Measurements from ENCODE around the gene ADSS1. TPM values are rescaled to one million over a fixed set of nuclear protein-coding genes. Genes with fewer than 3 reads are reported as not detected.

The ADSS1 gene
- polyA plus RNA-seq, 1 of the 3 experiments (the other 2 are of a cell fraction): 14.3 TPM

DNA sequence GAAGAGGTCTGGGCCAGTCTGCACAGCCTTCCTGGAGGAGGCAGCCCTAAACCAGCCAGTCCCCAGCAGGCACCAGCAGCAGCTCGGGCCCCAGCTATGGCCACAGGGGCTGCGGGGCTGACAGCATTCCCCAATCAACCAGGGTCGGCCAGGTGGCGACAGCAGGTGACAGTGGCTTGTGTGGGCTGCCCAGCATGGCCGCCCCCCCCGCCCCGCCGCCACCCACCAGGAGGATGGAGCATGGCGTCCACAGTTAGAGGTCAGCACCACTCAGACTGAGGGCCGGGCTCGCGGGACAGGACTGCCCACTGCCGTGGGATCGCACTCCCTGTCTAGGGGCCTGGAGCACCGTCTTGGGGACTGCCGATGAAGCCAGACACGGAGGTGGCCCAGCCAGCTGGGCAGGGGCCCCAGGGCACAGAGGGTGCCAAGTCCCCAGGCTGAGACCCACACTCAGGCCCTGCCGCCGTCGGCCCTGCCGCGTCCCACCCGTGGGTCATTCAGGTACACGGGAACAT, 56.5 kb downstream of the ADSS1 start:
- DNase-seq: no peak
- Histone ChIP-seq H3K79me2 (ENCODE audit: insufficient read depth) (peaks cover 18% of the 10 kb centered on the region), H3K36me3 (replicated peaks in 1 of 2; ENCODE audit: control insufficient read depth in 1 of 2, insufficient read depth in 2 of 2, low read length in 1 of 2) (peaks cover 4 to 41% of the 10 kb centered on the region in 2 experiments), H3K9ac (no peak overlapping the region), H2AFZ (ENCODE audit: low read depth) (no peak overlapping the region), H3K27ac (ENCODE audit: low read depth in 2 of 2, low read length in 1 of 2) (no peak overlapping the region), H3K9me3 (no peaks in the 10 kb centered on the region), H3K27me3 (ENCODE audit: insufficient read depth) (no peaks in the 10 kb centered on the region), H3F3A (replicated peaks; ENCODE audit: insufficient read depth) (no peaks in the 10 kb centered on the region), H4K20me1 (ENCODE audit: insufficient read depth) (peaks cover 54% of the 10 kb centered on the region), H3K4me2 (no peak overlapping the region), H3K4me1 (ENCODE audit: control insufficient read depth in 1 of 2, insufficient read depth in 2 of 2, low read depth in 1 of 2, low read length in 1 of 2) (no peaks in the 10 kb centered on the region), H3K4me3 (ENCODE audit: low read depth in 2 of 2, low read length in 1 of 2) (no peak overlapping the region), H3K9me2 (no peaks in the 10 kb centered on the region)
- ChIA-PET POLR2A (no interaction called here), CTCF (interaction anchor here (1.6 to 2.2 kb wide), 3 partner anchors 10 to 45 kb away, joined by 5 to 19 read pairs (median 6); no protein-coding TSS in a partner anchor)
- 100% methylated on average over 5 of the region's 24 CpGs for WGBS (ENCODE audit: low lambda C conversion rate)
- no peak for TF ChIP-seq FOXM1 (IDR thresholded peaks at IDR 0.05; ENCODE audit: low read depth)
- no peak for TF ChIP-seq JUND (IDR thresholded peaks at IDR 0.05)
- TF ChIP-seq TCF12 (IDR thresholded peaks at IDR 0.05): no peak
- no peak for TF ChIP-seq RAD21 (IDR thresholded peaks at IDR 0.05; ENCODE audit: low read length)

DNA sequence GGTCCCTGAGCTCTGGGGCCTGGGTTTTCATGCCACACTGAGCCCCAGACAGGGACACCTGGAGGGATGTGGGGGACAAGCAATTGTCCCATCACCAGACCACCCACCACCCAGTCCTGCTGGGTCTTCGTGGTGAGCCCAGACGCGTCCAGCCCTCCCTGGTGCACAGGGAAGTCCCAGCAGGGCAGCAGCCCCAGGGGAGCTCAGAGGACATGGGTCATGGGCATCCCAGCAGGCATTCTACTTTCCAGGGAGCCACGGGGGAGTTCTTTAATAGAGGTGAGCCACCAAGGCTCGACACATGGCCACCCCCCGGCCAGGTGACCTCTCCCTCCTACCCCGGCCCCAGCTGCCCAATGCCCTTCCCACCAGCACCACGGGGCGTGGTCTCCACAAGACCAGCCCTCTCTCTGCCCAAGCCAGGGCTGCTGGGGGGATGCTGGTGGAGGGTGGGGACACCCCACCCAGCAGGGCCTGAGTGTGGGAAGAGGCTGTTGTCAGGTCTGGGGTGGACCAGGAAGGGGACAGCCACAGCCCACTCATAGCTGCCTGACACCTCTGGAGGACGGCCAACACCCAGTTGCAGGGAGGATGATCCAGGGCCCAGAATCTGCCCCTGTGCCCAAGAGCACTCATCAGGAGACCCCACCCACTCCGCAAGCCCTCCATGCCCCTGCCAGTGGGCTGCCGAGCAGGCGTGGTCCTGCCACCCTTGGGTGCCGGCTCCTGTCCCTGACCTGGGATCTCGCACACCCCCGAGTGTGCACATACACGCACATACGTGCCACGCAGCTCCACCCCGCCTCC, 57.4 kb downstream of the ADSS1 start:
- H3K9me3 ChIP-seq: no peaks in the 10 kb centered on the region
- no peaks in the 10 kb centered on the region for H3K27me3 ChIP-seq (ENCODE audit: insufficient read depth)
- no peak overlapping the region for H3K9ac ChIP-seq
- WGBS (ENCODE audit: low lambda C conversion rate): 95% methylated on average over 11 of the region's 20 CpGs
- DNase-seq: no peak
- TF ChIP-seq, protein P1, sequence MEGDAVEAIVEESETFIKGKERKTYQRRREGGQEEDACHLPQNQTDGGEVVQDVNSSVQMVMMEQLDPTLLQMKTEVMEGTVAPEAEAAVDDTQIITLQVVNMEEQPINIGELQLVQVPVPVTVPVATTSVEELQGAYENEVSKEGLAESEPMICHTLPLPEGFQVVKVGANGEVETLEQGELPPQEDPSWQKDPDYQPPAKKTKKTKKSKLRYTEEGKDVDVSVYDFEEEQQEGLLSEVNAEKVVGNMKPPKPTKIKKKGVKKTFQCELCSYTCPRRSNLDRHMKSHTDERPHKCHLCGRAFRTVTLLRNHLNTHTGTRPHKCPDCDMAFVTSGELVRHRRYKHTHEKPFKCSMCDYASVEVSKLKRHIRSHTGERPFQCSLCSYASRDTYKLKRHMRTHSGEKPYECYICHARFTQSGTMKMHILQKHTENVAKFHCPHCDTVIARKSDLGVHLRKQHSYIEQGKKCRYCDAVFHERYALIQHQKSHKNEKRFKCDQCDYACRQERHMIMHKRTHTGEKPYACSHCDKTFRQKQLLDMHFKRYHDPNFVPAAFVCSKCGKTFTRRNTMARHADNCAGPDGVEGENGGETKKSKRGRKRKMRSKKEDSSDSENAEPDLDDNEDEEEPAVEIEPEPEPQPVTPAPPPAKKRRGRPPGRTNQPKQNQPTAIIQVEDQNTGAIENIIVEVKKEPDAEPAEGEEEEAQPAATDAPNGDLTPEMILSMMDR (IDR thresholded peaks at IDR 0.05): no peak
- no peak for TF ChIP-seq MAX (IDR thresholded peaks at IDR 0.05; ENCODE audit: low read depth)
- TF ChIP-seq MXI1 (IDR thresholded peaks at IDR 0.05; ENCODE audit: low read depth, low read length): no peak
- no peak for TF ChIP-seq FOXM1 (IDR thresholded peaks at IDR 0.05; ENCODE audit: low read depth)
- no peak overlapping the region for H3K4me2 ChIP-seq
- no peaks in the 10 kb centered on the region for H3F3A ChIP-seq (replicated peaks; ENCODE audit: insufficient read depth)
- H4K20me1 ChIP-seq (ENCODE audit: insufficient read depth): peaks cover 51% of the 10 kb centered on the region
- POLR2A ChIA-PET: no interaction called here
- CTCF ChIA-PET: interaction anchor here (1.2 to 1.6 kb wide), 4 partner anchors 13 to 45 kb away, joined by 3 to 6 read pairs (median 4); no protein-coding TSS in a partner anchor
- H3K79me2 ChIP-seq (ENCODE audit: insufficient read depth): peaks cover 19% of the 10 kb centered on the region
- no peaks in the 10 kb centered on the region for H3K9me2 ChIP-seq
- no peak overlapping the region for H3K27ac ChIP-seq (ENCODE audit: low read depth in 2 of 2, low read length in 1 of 2)
- H3K4me1 ChIP-seq (ENCODE audit: control insufficient read depth in 1 of 2, insufficient read depth in 2 of 2, low read depth in 1 of 2, low read length in 1 of 2): no peaks in the 10 kb centered on the region
- no peak overlapping the region for H2AFZ ChIP-seq (ENCODE audit: low read depth)
- H3K4me3 ChIP-seq (ENCODE audit: low read depth in 2 of 2, low read length in 1 of 2): no peak overlapping the region
- peaks cover 0 to 34% of the 10 kb centered on the region in 2 experiments for H3K36me3 ChIP-seq (replicated peaks in 1 of 2; ENCODE audit: control insufficient read depth in 1 of 2, insufficient read depth in 2 of 2, low read length in 1 of 2)

Measured in SK-N-SH (cell line).